Retinal pigment epithelial cell (primary cell): Measurements from ENCODE around the gene ESPN.
A peak's percentile ranks its signal among the peaks of the same experiment; 100 is the strongest.

Experiments
- DNase-seq: peaks from one replicate; pipeline ENCODE4 v3.0.0-alpha.2; 2010; ENCODE audit warnings: low read depth
- H3K4me3 ChIP-seq: 2 replicates; pipeline ENCODE4 v1.5.1; 2011; ENCODE audit warnings: mild to moderate bottlenecking, low read length, control low read depth, moderate library complexity
- CTCF ChIP-seq: conservative IDR thresholded peaks from 2 replicates; pipeline ENCODE4 v1.5.1; 2011; ENCODE audit warnings: low read depth, low read length, control low read depth, inconsistent platforms

ESPN gene

GRCh38 chr1:6496365-6496721 is 71.8 kb downstream of the ESPN start:
- no peak for TF ChIP-seq CTCF
- H3K4me3 ChIP-seq: peak overlapping the region; percentile 55
- DNase-seq: no peak

GRCh38 chr1:6496890-6497214 is 72.3 kb downstream of the ESPN start:
- DNase-seq: no peak
- peak overlapping the region; percentile 55 for H3K4me3 ChIP-seq
- no peak for TF ChIP-seq CTCF

DNA sequence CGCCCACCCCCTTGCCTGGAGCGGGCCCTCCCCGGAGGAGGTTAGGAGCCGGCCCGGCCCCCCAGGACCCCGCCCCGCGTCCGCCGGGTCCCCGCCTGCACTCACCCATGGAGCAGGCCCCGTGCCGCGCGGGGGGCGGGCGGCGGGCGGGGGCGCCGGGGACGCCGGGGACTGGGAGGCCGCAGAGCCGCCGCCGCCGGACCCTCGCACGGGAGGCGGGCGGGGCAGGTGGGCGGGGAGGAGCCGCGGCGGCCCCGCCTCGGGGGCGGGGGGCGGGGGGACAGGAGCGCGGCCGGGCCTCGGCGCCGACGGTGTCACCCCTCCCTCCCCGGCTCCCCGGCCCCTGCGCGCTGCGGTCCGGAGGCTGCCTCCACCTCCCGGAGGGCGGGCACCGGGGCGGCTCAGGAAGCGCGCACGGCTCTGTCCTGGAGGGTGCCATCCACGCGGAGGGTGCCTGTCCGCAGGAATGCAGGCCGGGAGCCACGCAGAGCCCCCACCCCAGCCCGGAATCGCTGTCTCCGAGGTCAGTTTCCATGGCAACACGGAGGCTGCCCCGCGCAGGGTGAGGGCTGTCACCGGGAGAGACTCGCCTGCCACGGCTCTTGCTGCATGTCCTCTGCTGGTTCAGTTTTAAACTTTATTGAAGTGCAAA is 72.8 kb downstream of the ESPN start:
- TF ChIP-seq CTCF: no peak
- H3K4me3 ChIP-seq: peak overlapping the region; percentile 68
- no peak for DNase-seq

DNA sequence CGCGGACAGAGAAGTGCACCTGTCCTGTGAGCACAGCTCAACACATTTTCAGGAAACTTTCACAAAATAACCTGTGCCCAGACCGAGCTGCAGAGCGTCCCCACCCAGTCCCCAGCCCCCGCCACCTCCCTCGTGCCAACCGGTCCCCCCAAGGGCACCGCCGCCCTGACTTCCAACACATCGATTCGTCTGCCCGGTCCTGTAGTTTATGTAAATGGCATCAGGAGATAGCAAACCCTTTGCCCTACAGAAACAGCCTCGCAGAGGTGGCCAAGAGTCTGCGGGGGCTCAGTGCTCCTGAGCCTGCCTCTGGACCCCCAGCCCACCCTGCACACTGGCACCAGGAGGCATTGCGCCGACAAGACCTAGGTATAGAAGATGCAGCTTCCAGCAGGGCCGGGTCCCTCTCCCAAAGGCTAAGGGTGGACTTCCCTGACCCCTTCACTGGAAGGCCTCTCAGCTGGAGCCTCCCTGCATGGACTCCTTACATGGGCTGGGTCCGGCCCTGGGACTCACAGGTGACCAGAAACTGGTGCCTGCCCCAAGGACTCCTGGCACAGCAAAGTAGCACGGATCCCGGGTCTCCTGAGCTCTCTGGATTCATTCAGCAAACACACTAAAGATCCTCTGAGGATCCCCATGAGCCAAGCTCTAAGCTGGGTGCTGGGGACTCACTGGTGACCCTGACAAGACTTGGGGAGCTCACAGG is 73.4 kb downstream of the ESPN start:
- TF ChIP-seq CTCF: no peak
- no peak for DNase-seq
- peak overlapping the region; percentile 68 for H3K4me3 ChIP-seq

GRCh38 chr1:6498576-6499111 is 74.1 kb downstream of the ESPN start:
- TF ChIP-seq CTCF: no peak
- no peak overlapping the region for H3K4me3 ChIP-seq
- DNase-seq: no peak

DNA sequence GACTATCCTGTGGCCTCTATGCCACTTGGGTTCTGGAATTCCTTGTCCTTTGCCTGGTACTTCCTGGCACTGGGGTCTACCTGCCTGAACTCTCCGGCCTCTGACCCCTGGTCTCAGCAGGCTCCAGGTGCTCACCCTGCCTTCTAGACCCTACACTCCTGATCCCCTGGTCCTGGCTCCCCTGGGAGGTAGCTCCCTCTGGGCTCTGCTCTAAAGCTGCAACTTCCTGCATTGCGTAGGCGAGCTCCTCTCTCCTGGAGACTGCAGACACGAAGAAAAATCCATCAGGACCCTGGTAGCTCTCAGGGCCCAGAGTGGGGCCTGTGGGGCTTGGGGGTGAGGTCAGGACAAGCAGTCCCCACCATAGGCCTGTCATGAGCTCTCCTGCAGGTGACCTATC is 74.7 kb downstream of the ESPN start:
- no peak overlapping the region for H3K4me3 ChIP-seq
- DNase-seq: no peak
- no peak for TF ChIP-seq CTCF
